Loucy (cell line): ENCODE data around the gene IFT122.

Experiments
- H2AFZ ChIP-seq: fragments of 200-600 bp; sonication (generic); 2 replicates; pipeline ENCODE4 v1.6.0; 2016; ENCODE audit warnings: antibody characterized with exemption, mild to moderate bottlenecking, low read length, moderate library complexity
- H3F3A ChIP-seq: fragments of 200-600 bp; 2 replicates; pipeline ENCODE4 v1.6.0; 2016; ENCODE audit warnings: antibody characterized with exemption, low read depth, mild to moderate bottlenecking
- H3K27me3 ChIP-seq: fragments of 200-600 bp; sonication (generic); 2 replicates; pipeline ENCODE4 v1.6.1; 2014; ENCODE audit warnings: low read length, mild to moderate bottlenecking; ENCODE audit not compliant: insufficient read depth, poor library complexity, severe bottlenecking
- H3K36me3 ChIP-seq: fragments of 200-600 bp; sonication (generic); 2 replicates; pipeline ENCODE4 v1.6.1; 2016; ENCODE audit warnings: low read length; ENCODE audit not compliant: insufficient read depth
- H3K4me1 ChIP-seq: fragments of 200-600 bp; sonication (generic); 2 replicates; pipeline ENCODE4 v1.5.1; 2014; ENCODE audit warnings: low read length, mild to moderate bottlenecking; ENCODE audit not compliant: insufficient read depth, poor library complexity, severe bottlenecking
- H3K4me2 ChIP-seq: fragments of 200-600 bp; sonication (generic); 2 replicates; pipeline ENCODE4 v1.6.0; 2014; ENCODE audit warnings: antibody characterized with exemption, low read length, low read depth, mild to moderate bottlenecking; ENCODE audit not compliant: poor library complexity, severe bottlenecking
- H3K4me3 ChIP-seq: fragments of 200-600 bp; sonication (generic); 2 replicates; pipeline ENCODE4 v1.5.1; 2014; ENCODE audit warnings: low read length, mild to moderate bottlenecking, mixed read lengths; ENCODE audit not compliant: poor library complexity, severe bottlenecking
- H3K79me2 ChIP-seq: fragments of 200-600 bp; sonication (generic); 2 replicates; pipeline ENCODE4 v1.6.1; 2014; ENCODE audit warnings: low read length; ENCODE audit not compliant: insufficient read depth
- H3K9ac ChIP-seq: fragments of 200-600 bp; sonication (generic); 2 replicates; pipeline ENCODE4 v1.6.0; 2014; ENCODE audit warnings: mild to moderate bottlenecking, low read depth, low read length, moderate library complexity; ENCODE audit not compliant: poor library complexity, severe bottlenecking
- H3K9me2 ChIP-seq: fragments of 200-600 bp; sonication (generic); replicated peaks from 2 replicates; pipeline ENCODE4 v1.6.1; 2016; ENCODE audit warnings: low read depth, low read length, mixed read lengths
- H3K9me3 ChIP-seq: fragments of 200-600 bp; sonication (generic); 2 replicates; pipeline ENCODE4 v1.6.1; 2014; ENCODE audit warnings: mild to moderate bottlenecking, antibody characterized with exemption, low read length, low read depth; ENCODE audit not compliant: insufficient read depth
- H4K20me1 ChIP-seq: fragments of 200-600 bp; sonication (generic); 2 replicates; pipeline ENCODE4 v1.6.0; 2014; ENCODE audit warnings: antibody characterized with exemption, low read length, mild to moderate bottlenecking; ENCODE audit not compliant: insufficient read depth, poor library complexity, severe bottlenecking
- CTCF ChIP-seq: fragments of 200-600 bp; sonication (generic); conservative IDR thresholded peaks from 2 replicates; pipeline ENCODE4 v1.5.1; 2014; ENCODE audit warnings: mild to moderate bottlenecking, antibody characterized with exemption, low read length
- EZH2phosphoT487 ChIP-seq: fragments of 200-600 bp; IDR thresholded peaks from 2 replicates; pipeline ENCODE4 v1.6.1; 2018; ENCODE audit warnings: antibody characterized with exemption, mild to moderate bottlenecking, moderate library complexity, borderline replicate concordance

The IFT122 gene

GRCh38 chr3:129442947-129443346, 2.9 kb downstream of the IFT122 start:
- peaks cover 45% of the 10 kb centered on the region for H3K79me2 ChIP-seq
- H3K9ac ChIP-seq = peak overlapping the region; percentile 82
- H3K9me2 ChIP-seq = no peaks in the 10 kb centered on the region

GRCh38 chr3:129445471-129445870, 5.4 kb downstream of the IFT122 start:
- no peak overlapping the region for H2AFZ ChIP-seq
- no peaks in the 10 kb centered on the region for H3K36me3 ChIP-seq
- H3K4me1 ChIP-seq = peaks cover 34% of the 10 kb centered on the region
- H3K9me2 ChIP-seq = no peaks in the 10 kb centered on the region
- no peaks in the 10 kb centered on the region for H3K27me3 ChIP-seq
- H3K9ac ChIP-seq = no peak overlapping the region
- H4K20me1 ChIP-seq = no peaks in the 10 kb centered on the region
- TF ChIP-seq EZH2phosphoT487 = no peak
- TF ChIP-seq CTCF = no peak
- H3K9me3 ChIP-seq = no peaks in the 10 kb centered on the region
- H3F3A ChIP-seq = no peaks in the 10 kb centered on the region
- H3K4me3 ChIP-seq = no peak overlapping the region
- H3K79me2 ChIP-seq = peaks cover 27% of the 10 kb centered on the region
- no peak overlapping the region for H3K4me2 ChIP-seq

More at GRCh38 chr3:129442947-129443346, 2.9 kb downstream of the IFT122 start:
- H4K20me1 ChIP-seq = peaks cover 2% of the 10 kb centered on the region
- TF ChIP-seq CTCF = no peak
- TF ChIP-seq EZH2phosphoT487 = no peak
- peaks cover 46% of the 10 kb centered on the region for H3K4me1 ChIP-seq
- H2AFZ ChIP-seq = no peak overlapping the region
- no peaks in the 10 kb centered on the region for H3K36me3 ChIP-seq
- H3K4me3 ChIP-seq = peak overlapping the region; percentile 76
- H3K27me3 ChIP-seq = no peaks in the 10 kb centered on the region
- no peaks in the 10 kb centered on the region for H3K9me3 ChIP-seq
- H3K4me2 ChIP-seq = peak overlapping the region; percentile 84
- no peaks in the 10 kb centered on the region for H3F3A ChIP-seq

- Histone ChIP-seq H3K4me3 (no peak overlapping the region), H4K20me1 (no peaks in the 10 kb centered on the region), H3K36me3 (no peaks in the 10 kb centered on the region), H3K9me2 (no peaks in the 10 kb centered on the region), H3K9ac (no peak overlapping the region), H3K4me2 (no peak overlapping the region), H3K27me3 (no peaks in the 10 kb centered on the region), H2AFZ (no peak overlapping the region), H3K4me1 (peaks cover 22% of the 10 kb centered on the region), H3F3A (no peaks in the 10 kb centered on the region), H3K79me2 (peaks cover 15% of the 10 kb centered on the region), H3K9me3 (no peaks in the 10 kb centered on the region)
- TF ChIP-seq CTCF = no peak
- TF ChIP-seq EZH2phosphoT487 = no peak
Observed at GRCh38 chr3:129446926-129447325, 6.9 kb downstream of the IFT122 start.
